Astrocyte (in vitro differentiated cells and primary cell): Measurements from ENCODE around the gene MAEA. TPM values are rescaled to one million over a fixed set of nuclear protein-coding genes. Genes with fewer than 3 reads are reported as not detected.

Experiments
- DNase-seq: peaks from one replicate; pipeline ENCODE4 v3.0.0-alpha.2; 2010; ENCODE audit warnings: low read depth
- FAIRE-seq: peaks from 2 replicates; lab custom pipeline; 2011; peaks lifted over from hg19 to GRCh38; lab: Jason Lieb, UNC
- H2AFZ ChIP-seq: 2 replicates; pipeline ENCODE4 v1.6.0; 2012; ENCODE audit warnings: low read depth, low read length, inconsistent platforms
- H3K27ac ChIP-seq: 2 replicates; pipeline ENCODE4 v1.5.1; 2011; ENCODE audit warnings: low read depth, low read length, inconsistent platforms
- H3K27me3 ChIP-seq: 2 replicates; pipeline ENCODE4 v1.6.0; 2011; ENCODE audit warnings: low read length, inconsistent platforms; ENCODE audit not compliant: insufficient read depth
- H3K36me3 ChIP-seq: 2 replicates; pipeline ENCODE4 v1.5.1; 2011; ENCODE audit warnings: low read length, inconsistent platforms; ENCODE audit not compliant: insufficient read depth
- H3K4me1 ChIP-seq: 2 replicates; pipeline ENCODE4 v1.5.1; 2011; ENCODE audit warnings: low read length, inconsistent platforms; ENCODE audit not compliant: insufficient read depth
- H3K4me2 ChIP-seq: 2 replicates; pipeline ENCODE4 v1.6.0; 2012; ENCODE audit warnings: low read length, inconsistent platforms
- H3K4me3 ChIP-seq: 2 replicates; pipeline ENCODE4 v1.5.1; 2011; ENCODE audit warnings: low read depth, mild to moderate bottlenecking, low read length, inconsistent platforms; ENCODE audit not compliant: insufficient read depth
- H3K79me2 ChIP-seq: 2 replicates; pipeline ENCODE4 v1.6.0; 2012; ENCODE audit warnings: mild to moderate bottlenecking, low read length, inconsistent platforms; ENCODE audit not compliant: insufficient read depth
- H3K9ac ChIP-seq: 2 replicates; pipeline ENCODE4 v1.6.0; 2012; ENCODE audit warnings: mild to moderate bottlenecking, low read length, inconsistent platforms
- H3K9me3 ChIP-seq: 2 replicates; pipeline ENCODE4 v1.5.1; 2012; ENCODE audit warnings: low read depth, mild to moderate bottlenecking, low read length, inconsistent platforms; ENCODE audit not compliant: insufficient read depth
- H4K20me1 ChIP-seq: 2 replicates; pipeline ENCODE4 v1.6.0; 2012; ENCODE audit warnings: low read length, inconsistent platforms; ENCODE audit not compliant: insufficient read depth
- H3K27ac Mint-ChIP-seq: one replicate; pipeline ENCODE4 v1.8.0; 2021; ENCODE audit warnings: mild to moderate bottlenecking, mixed read lengths; ENCODE audit not compliant: unreplicated experiment
- H3K27me3 Mint-ChIP-seq: one replicate; pipeline ENCODE4 v1.8.0; 2021; ENCODE audit warnings: low read depth, mixed read lengths; ENCODE audit not compliant: unreplicated experiment
- H3K36me3 Mint-ChIP-seq: one replicate; pipeline ENCODE4 v1.8.0; 2021; ENCODE audit warnings: low read depth, mixed read lengths; ENCODE audit not compliant: unreplicated experiment
- H3K4me1 Mint-ChIP-seq: one replicate; pipeline ENCODE4 v1.8.0; 2021; ENCODE audit warnings: low read depth, mixed read lengths; ENCODE audit not compliant: unreplicated experiment
- H3K4me3 Mint-ChIP-seq: one replicate; pipeline ENCODE4 v1.8.0; 2021; ENCODE audit warnings: mild to moderate bottlenecking, moderate library complexity, mixed read lengths; ENCODE audit not compliant: unreplicated experiment
- H3K9me3 Mint-ChIP-seq: one replicate; pipeline ENCODE4 v1.8.0; 2021; ENCODE audit warnings: mild to moderate bottlenecking, mixed read lengths; ENCODE audit not compliant: unreplicated experiment
- CTCF ChIP-seq: IDR thresholded peaks from 2 replicates; pipeline ENCODE4 v1.5.1; 2011; ENCODE audit warnings: low read depth, mild to moderate bottlenecking, inconsistent platforms, low read length, moderate library complexity; ENCODE audit not compliant: insufficient read depth
- EZH2 ChIP-seq: IDR thresholded peaks from 2 replicates; pipeline ENCODE4 v1.6.1; 2012; ENCODE audit warnings: mild to moderate bottlenecking, low read length, inconsistent platforms; ENCODE audit not compliant: insufficient read depth
- total RNA-seq: library from RNA; stranded (reverse); gene quantifications from 2 replicates; pipeline ENCODE4 v1.2.1, GENCODE V29; 2021

The MAEA gene
- total RNA-seq, 1 donor from 2014 or later: 79.3 TPM

- H3K36me3 Mint-ChIP-seq: peaks cover 15% of the 10 kb centered on the region
Measured at GRCh38 chr4:1377606-1378261, 88.0 kb downstream of the MAEA start.

GRCh38 chr4:1378559-1379231 is 89.0 kb downstream of the MAEA start:
- Histone ChIP-seq H3K4me1 (no peaks in the 10 kb centered on the region), H2AFZ (no peak overlapping the region), H3K27ac (no peak overlapping the region), H3K9me3 (no peaks in the 10 kb centered on the region), H4K20me1 (no peaks in the 10 kb centered on the region), H3K9ac (no peak overlapping the region), H3K4me3 (no peak overlapping the region), H3K79me2 (no peaks in the 10 kb centered on the region), H3K36me3 (no peaks in the 10 kb centered on the region), H3K4me2 (no peak overlapping the region), H3K27me3 (no peaks in the 10 kb centered on the region)
- Mint-ChIP-seq H3K4me1 (no peaks in the 10 kb centered on the region), H3K27ac (no peak overlapping the region), H3K4me3 (no peak overlapping the region), H3K36me3 (peaks cover 6% of the 10 kb centered on the region), H3K9me3 (no peaks in the 10 kb centered on the region), H3K27me3 (no peaks in the 10 kb centered on the region)
- DNase-seq: no peak
- FAIRE-seq: no peak
- TF ChIP-seq EZH2 (no peak), CTCF (no peak)

More at GRCh38 chr4:1377606-1378261, 88.0 kb downstream of the MAEA start:
- Histone ChIP-seq H3K4me1 (no peaks in the 10 kb centered on the region), H4K20me1 (no peaks in the 10 kb centered on the region), H3K36me3 (no peaks in the 10 kb centered on the region), H3K27me3 (no peaks in the 10 kb centered on the region), H3K9me3 (no peaks in the 10 kb centered on the region), H3K79me2 (no peaks in the 10 kb centered on the region), H3K9ac (no peak overlapping the region), H3K4me2 (no peak overlapping the region), H3K27ac (no peak overlapping the region), H3K4me3 (no peak overlapping the region), H2AFZ (no peak overlapping the region)
- FAIRE-seq: no peak
- Mint-ChIP-seq H3K4me1 (no peaks in the 10 kb centered on the region), H3K9me3 (peaks cover 2% of the 10 kb centered on the region), H3K27me3 (no peaks in the 10 kb centered on the region), H3K27ac (no peak overlapping the region), H3K4me3 (no peak overlapping the region)
- no peak for TF ChIP-seq EZH2
- TF ChIP-seq CTCF: no peak
- DNase-seq: no peak

GRCh38 chr4:1379351-1379781 is 89.7 kb downstream of the MAEA start:
- Mint-ChIP-seq H3K4me3 (no peak overlapping the region), H3K27me3 (no peaks in the 10 kb centered on the region), H3K9me3 (no peaks in the 10 kb centered on the region), H3K27ac (no peak overlapping the region), H3K36me3 (peaks cover 3% of the 10 kb centered on the region), H3K4me1 (no peaks in the 10 kb centered on the region)
- Histone ChIP-seq H3K9me3 (no peaks in the 10 kb centered on the region), H3K4me1 (no peaks in the 10 kb centered on the region), H3K27me3 (no peaks in the 10 kb centered on the region), H4K20me1 (no peaks in the 10 kb centered on the region), H3K79me2 (no peaks in the 10 kb centered on the region), H3K9ac (no peak overlapping the region), H3K27ac (no peak overlapping the region), H2AFZ (no peak overlapping the region), H3K36me3 (no peaks in the 10 kb centered on the region), H3K4me2 (no peak overlapping the region), H3K4me3 (no peak overlapping the region)
- DNase-seq (no peak), FAIRE-seq (no peak)
- TF ChIP-seq CTCF (no peak), EZH2 (no peak)
